Neural progenitor cell (in vitro differentiated cells): Measurements from ENCODE around the gene NKAIN2. TPM values are rescaled to one million over a fixed set of nuclear protein-coding genes. Genes with fewer than 3 reads are reported as not detected.

Experiments
- DNase-seq: peaks from one replicate; pipeline ENCODE4 v3.0.0-alpha.2; 2016; ENCODE audit warnings: low spot score
- H2AFZ ChIP-seq: fragments of 200-600 bp; sonication (generic); replicated peaks from 2 replicates; pipeline ENCODE4 v1.6.1; 2016; ENCODE audit warnings: antibody characterized with exemption
- H3F3A ChIP-seq: fragments of 200-600 bp; sonication (generic); 2 replicates; pipeline ENCODE4 v1.6.1; 2016; ENCODE audit warnings: antibody characterized with exemption, low read depth
- H3K27ac ChIP-seq: fragments of 200-600 bp; sonication (generic); 2 replicates; pipeline ENCODE4 v1.5.1; 2016; ENCODE audit warnings: mild to moderate bottlenecking
- H3K27me3 ChIP-seq: fragments of 200-600 bp; sonication (generic); 2 replicates; pipeline ENCODE4 v1.6.1; 2016; ENCODE audit warnings: mild to moderate bottlenecking, moderate library complexity
- H3K36me3 ChIP-seq: fragments of 200-600 bp; sonication (generic); 2 replicates; pipeline ENCODE4 v1.5.1; 2016
- H3K4me1 ChIP-seq: fragments of 200-600 bp; sonication (generic); 2 replicates; pipeline ENCODE4 v1.6.1; 2016; ENCODE audit warnings: mixed run types
- H3K4me2 ChIP-seq: fragments of 200-600 bp; sonication (generic); 2 replicates; pipeline ENCODE4 v1.6.1; 2016
- H3K4me3 ChIP-seq: fragments of 200-600 bp; sonication (generic); 2 replicates; pipeline ENCODE4 v1.5.1; 2016
- H3K79me2 ChIP-seq: fragments of 200-600 bp; sonication (generic); 2 replicates; pipeline ENCODE4 v1.6.1; 2016; ENCODE audit warnings: low read depth
- H3K9ac ChIP-seq: fragments of 200-600 bp; sonication (generic); 2 replicates; pipeline ENCODE4 v1.6.1; 2016
- H3K9me3 ChIP-seq: fragments of 200-600 bp; sonication (generic); 2 replicates; pipeline ENCODE4 v1.5.1; 2016; ENCODE audit warnings: low read depth
- H4K20me1 ChIP-seq: fragments of 200-600 bp; sonication (generic); 2 replicates; pipeline ENCODE4 v1.6.1; 2016; ENCODE audit warnings: low read depth
- H3K27ac Mint-ChIP-seq: 3 replicates; pipeline ENCODE4 v1.8.0; 2021; ENCODE audit warnings: mixed read lengths
- H3K27me3 Mint-ChIP-seq: 2 replicates; pipeline ENCODE4 v1.8.0; 2022; ENCODE audit warnings: low read depth, mild to moderate bottlenecking, inconsistent platforms, moderate library complexity, mixed read lengths; ENCODE audit not compliant: insufficient read depth
- H3K36me3 Mint-ChIP-seq: 3 replicates; pipeline ENCODE4 v1.8.0; 2021; ENCODE audit warnings: mixed read lengths
- H3K4me1 Mint-ChIP-seq: 3 replicates; pipeline ENCODE4 v1.8.0; 2021; ENCODE audit warnings: mixed read lengths
- H3K4me3 Mint-ChIP-seq: 3 replicates; pipeline ENCODE4 v1.8.0; 2021; ENCODE audit warnings: mild to moderate bottlenecking, moderate library complexity, mixed read lengths
- H3K9me3 Mint-ChIP-seq: 3 replicates; pipeline ENCODE4 v1.8.0; 2020; ENCODE audit warnings: mixed read lengths
- EZH2 ChIP-seq: fragments of 200-600 bp; sonication (generic); IDR thresholded peaks from 2 replicates; pipeline ENCODE4 v1.6.1; 2017; ENCODE audit warnings: antibody characterized with exemption, mild to moderate bottlenecking, moderate library complexity
- EZH2phosphoT487 ChIP-seq: fragments of 200-600 bp; sonication (generic); IDR thresholded peaks from 2 replicates; pipeline ENCODE4 v1.6.1; 2017; ENCODE audit warnings: antibody characterized with exemption
- total RNA-seq: library from RNA; depleted of rRNA; stranded (reverse); fragments of >200 nt; gene quantifications from 2 replicates; pipeline ENCODE4 v1.2.3, GENCODE V29; 2015; ENCODE audit warnings: low replicate concordance
- TF ChIP-seq, protein P1 (sequence below): fragments of 200-600 bp; sonication (generic); IDR thresholded peaks from 2 replicates; pipeline ENCODE4 v1.5.1; 2017; ENCODE audit warnings: antibody characterized with exemption, mild to moderate bottlenecking

The NKAIN2 gene
- total RNA-seq, 1 donor from 2014 or later: 0.45 TPM

DNA sequence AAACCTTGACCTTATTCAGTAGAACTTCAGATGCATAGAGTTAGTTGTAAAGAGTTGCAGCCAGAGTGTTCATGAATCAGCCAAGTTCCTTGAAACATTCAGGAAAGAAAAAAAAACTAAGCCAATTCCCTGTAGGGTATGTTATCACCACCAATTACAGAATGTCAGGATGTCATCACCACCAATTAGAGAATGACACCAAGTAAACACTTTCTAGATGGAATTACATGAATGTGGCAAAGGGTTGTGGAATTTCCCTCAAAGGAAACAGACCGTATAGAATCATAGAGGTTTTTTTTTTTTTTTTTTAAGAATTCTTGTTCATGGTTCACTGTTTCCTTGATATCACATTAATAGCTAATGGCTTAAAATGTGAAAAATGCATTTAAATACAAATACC is 686.5 kb downstream of the NKAIN2 start:
- H3K4me2 ChIP-seq: no peak overlapping the region
- H3K79me2 ChIP-seq: no peaks in the 10 kb centered on the region
- peaks cover 2% of the 10 kb centered on the region for H3K27me3 Mint-ChIP-seq
- no peak for DNase-seq
- H3K4me1 ChIP-seq: peaks cover 8% of the 10 kb centered on the region
- no peak overlapping the region for H3K4me3 ChIP-seq
- no peak overlapping the region for H3K4me3 Mint-ChIP-seq
- H3K9me3 Mint-ChIP-seq: no peaks in the 10 kb centered on the region
- TF ChIP-seq, protein P1, sequence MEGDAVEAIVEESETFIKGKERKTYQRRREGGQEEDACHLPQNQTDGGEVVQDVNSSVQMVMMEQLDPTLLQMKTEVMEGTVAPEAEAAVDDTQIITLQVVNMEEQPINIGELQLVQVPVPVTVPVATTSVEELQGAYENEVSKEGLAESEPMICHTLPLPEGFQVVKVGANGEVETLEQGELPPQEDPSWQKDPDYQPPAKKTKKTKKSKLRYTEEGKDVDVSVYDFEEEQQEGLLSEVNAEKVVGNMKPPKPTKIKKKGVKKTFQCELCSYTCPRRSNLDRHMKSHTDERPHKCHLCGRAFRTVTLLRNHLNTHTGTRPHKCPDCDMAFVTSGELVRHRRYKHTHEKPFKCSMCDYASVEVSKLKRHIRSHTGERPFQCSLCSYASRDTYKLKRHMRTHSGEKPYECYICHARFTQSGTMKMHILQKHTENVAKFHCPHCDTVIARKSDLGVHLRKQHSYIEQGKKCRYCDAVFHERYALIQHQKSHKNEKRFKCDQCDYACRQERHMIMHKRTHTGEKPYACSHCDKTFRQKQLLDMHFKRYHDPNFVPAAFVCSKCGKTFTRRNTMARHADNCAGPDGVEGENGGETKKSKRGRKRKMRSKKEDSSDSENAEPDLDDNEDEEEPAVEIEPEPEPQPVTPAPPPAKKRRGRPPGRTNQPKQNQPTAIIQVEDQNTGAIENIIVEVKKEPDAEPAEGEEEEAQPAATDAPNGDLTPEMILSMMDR: no peak
- TF ChIP-seq EZH2phosphoT487 (no peak), EZH2 (no peak)
- no peaks in the 10 kb centered on the region for H3K27me3 ChIP-seq
- no peak overlapping the region for H3K27ac ChIP-seq
- no peak overlapping the region for H2AFZ ChIP-seq
- H3K9me3 ChIP-seq: no peaks in the 10 kb centered on the region
- no peak overlapping the region for H3K9ac ChIP-seq
- H3K4me1 Mint-ChIP-seq: peaks cover 6% of the 10 kb centered on the region
- H4K20me1 ChIP-seq: no peaks in the 10 kb centered on the region
- H3K36me3 Mint-ChIP-seq: no peaks in the 10 kb centered on the region
- H3F3A ChIP-seq: peaks cover 3% of the 10 kb centered on the region
- H3K36me3 ChIP-seq: no peaks in the 10 kb centered on the region
- no peak overlapping the region for H3K27ac Mint-ChIP-seq

DNA sequence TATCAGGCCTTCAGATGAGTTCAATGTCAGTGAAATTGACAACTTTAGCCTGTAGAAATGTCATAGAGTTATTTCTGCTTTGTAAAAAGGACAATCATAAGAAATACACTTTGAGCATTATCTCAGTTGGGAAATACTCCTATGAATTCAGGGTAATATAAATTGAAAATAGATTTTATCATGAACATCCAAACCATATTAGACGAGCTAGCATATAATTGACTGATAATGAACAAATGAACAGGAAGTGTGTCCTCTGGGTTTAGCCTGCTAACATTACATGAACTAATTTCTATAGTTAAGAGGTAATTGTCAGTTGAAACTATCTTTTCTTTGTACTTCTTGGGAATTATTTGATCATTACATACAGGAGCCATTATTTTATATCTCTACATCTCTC is 689.6 kb downstream of the NKAIN2 start:
- TF ChIP-seq EZH2phosphoT487 (no peak), EZH2 (no peak)
- TF ChIP-seq, protein P1: no peak
- no peak overlapping the region for H3K27ac Mint-ChIP-seq
- no peaks in the 10 kb centered on the region for H3K36me3 ChIP-seq

DNA sequence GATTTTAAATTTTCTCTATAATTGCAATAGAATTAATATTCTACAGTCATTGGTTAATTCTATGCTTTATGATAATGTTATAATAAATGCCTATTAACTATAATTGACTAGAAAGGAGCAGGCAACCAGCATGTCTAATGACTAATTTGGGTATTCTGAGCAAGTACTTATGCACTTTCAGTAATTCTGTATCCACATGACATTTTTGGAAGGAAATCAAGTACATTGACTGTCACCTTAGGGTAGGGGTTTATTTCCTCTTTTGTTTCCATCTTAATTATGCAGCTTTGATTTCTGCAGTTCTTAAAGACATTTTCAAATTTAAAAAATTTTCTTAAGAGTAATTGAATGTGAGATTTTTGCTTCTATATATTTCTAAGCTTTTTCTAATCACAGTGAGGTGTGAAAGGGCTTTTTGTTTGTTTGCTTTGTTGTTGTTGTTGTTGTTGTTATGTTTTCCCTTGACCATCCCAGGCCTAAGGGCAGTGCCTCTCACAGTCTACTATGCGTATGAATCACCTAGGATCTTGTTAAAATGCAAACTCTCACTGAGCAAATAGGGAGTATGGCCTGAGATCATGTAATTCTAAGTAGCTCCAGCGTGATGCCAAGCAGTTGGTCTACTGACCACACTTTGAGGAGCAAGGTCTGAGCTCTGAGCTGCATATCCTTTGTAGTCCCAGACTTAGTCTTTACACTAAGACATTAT is 691.4 kb downstream of the NKAIN2 start:
- no peak for DNase-seq
- H3F3A ChIP-seq: peaks cover 3% of the 10 kb centered on the region
- H3K27me3 ChIP-seq: no peaks in the 10 kb centered on the region
- H3K4me1 ChIP-seq: peaks cover 8% of the 10 kb centered on the region
- no peak overlapping the region for H3K4me3 ChIP-seq
- no peak overlapping the region for H3K27ac Mint-ChIP-seq
- H3K36me3 Mint-ChIP-seq: no peaks in the 10 kb centered on the region
- H3K9me3 Mint-ChIP-seq: no peaks in the 10 kb centered on the region
- H3K9me3 ChIP-seq: no peaks in the 10 kb centered on the region
- H3K36me3 ChIP-seq: no peaks in the 10 kb centered on the region
- no peak overlapping the region for H2AFZ ChIP-seq
- H3K4me1 Mint-ChIP-seq: peaks cover 6% of the 10 kb centered on the region
- no peaks in the 10 kb centered on the region for H3K27me3 Mint-ChIP-seq
- H3K9ac ChIP-seq: no peak overlapping the region
- H3K79me2 ChIP-seq: no peaks in the 10 kb centered on the region
- TF ChIP-seq EZH2phosphoT487 (no peak), EZH2 (no peak)
- TF ChIP-seq, protein P1: no peak
- no peaks in the 10 kb centered on the region for H4K20me1 ChIP-seq
- no peak overlapping the region for H3K4me3 Mint-ChIP-seq
- H3K4me2 ChIP-seq: no peak overlapping the region
- H3K27ac ChIP-seq: no peak overlapping the region

More for the DNA sequence above, 689.6 kb downstream of the NKAIN2 start:
- Mint-ChIP-seq H3K4me1 (peaks cover 6% of the 10 kb centered on the region), H3K9me3 (no peaks in the 10 kb centered on the region), H3K27me3 (no peaks in the 10 kb centered on the region), H3K4me3 (no peak overlapping the region), H3K36me3 (no peaks in the 10 kb centered on the region)
- no peak overlapping the region for H3K4me3 ChIP-seq
- no peaks in the 10 kb centered on the region for H4K20me1 ChIP-seq
- peaks cover 3% of the 10 kb centered on the region for H3F3A ChIP-seq
- H3K79me2 ChIP-seq: no peaks in the 10 kb centered on the region
- peaks cover 8% of the 10 kb centered on the region for H3K4me1 ChIP-seq
- no peak overlapping the region for H3K27ac ChIP-seq
- no peak overlapping the region for H2AFZ ChIP-seq
- H3K4me2 ChIP-seq: no peak overlapping the region
- H3K9ac ChIP-seq: no peak overlapping the region
- no peak for DNase-seq
- H3K27me3 ChIP-seq: no peaks in the 10 kb centered on the region
- no peaks in the 10 kb centered on the region for H3K9me3 ChIP-seq
